Measurements from ENCODE around the gene XCL2.

The XCL2 gene

GRCh38 chr1:168513656-168514404 lies 30.0 kb downstream of the XCL2 start:
- no peak for DNase-seq (ENCODE audit: low spot score)

- no peak for DNase-seq (ENCODE audit: low spot score)
Measured at GRCh38 chr1:168512864-168513595, 30.8 kb downstream of the XCL2 start.

GRCh38 chr1:168509875-168510791 lies 33.7 kb downstream of the XCL2 start:
- no peak for DNase-seq (ENCODE audit: low spot score)

GRCh38 chr1:168509210-168509609 lies 34.6 kb downstream of the XCL2 start:
- no peak for DNase-seq (ENCODE audit: low spot score)

GRCh38 chr1:168507828-168508227 lies 36.0 kb downstream of the XCL2 start:
- no peak for DNase-seq (ENCODE audit: low spot score)

GRCh38 chr1:168507231-168507630 lies 36.6 kb downstream of the XCL2 start:
- no peak for DNase-seq (ENCODE audit: low spot score)

GRCh38 chr1:168506204-168506819 lies 37.5 kb downstream of the XCL2 start:
- DNase-seq (ENCODE audit: low spot score) = no peak

- no peak for DNase-seq (ENCODE audit: low spot score)
Measured at GRCh38 chr1:168505006-168505405, 38.8 kb downstream of the XCL2 start.

GRCh38 chr1:168504064-168504837 lies 39.5 kb downstream of the XCL2 start:
- no peak for DNase-seq (ENCODE audit: low spot score)

GRCh38 chr1:168499688-168500049 lies 44.1 kb downstream of the XCL2 start:
- DNase-seq (ENCODE audit: low spot score) = no peak

GRCh38 chr1:168498956-168499687 lies 44.7 kb downstream of the XCL2 start:
- DNase-seq (ENCODE audit: low spot score) = no peak

GRCh38 chr1:168498159-168498631 lies 45.6 kb downstream of the XCL2 start:
- DNase-seq (ENCODE audit: low spot score) = no peak

- no peak for DNase-seq (ENCODE audit: low spot score)
Measured at GRCh38 chr1:168497376-168497950, 46.3 kb downstream of the XCL2 start.

- DNase-seq (ENCODE audit: low spot score) = no peak
Measured at GRCh38 chr1:168491527-168492164, 52.2 kb downstream of the XCL2 start.

All from germinal center (tissue), 1 donor.